Activated T-cell treated with anti-CD3 and anti-CD28 coated beads for 48 hours (primary cell): ENCODE results near the gene FFAR1.

Source experiments
- DNase-seq: peaks from one replicate; pipeline ENCODE4 v3.0.0-alpha.2; 2020; ENCODE audit warnings: low read depth

FFAR1 gene

DNA sequence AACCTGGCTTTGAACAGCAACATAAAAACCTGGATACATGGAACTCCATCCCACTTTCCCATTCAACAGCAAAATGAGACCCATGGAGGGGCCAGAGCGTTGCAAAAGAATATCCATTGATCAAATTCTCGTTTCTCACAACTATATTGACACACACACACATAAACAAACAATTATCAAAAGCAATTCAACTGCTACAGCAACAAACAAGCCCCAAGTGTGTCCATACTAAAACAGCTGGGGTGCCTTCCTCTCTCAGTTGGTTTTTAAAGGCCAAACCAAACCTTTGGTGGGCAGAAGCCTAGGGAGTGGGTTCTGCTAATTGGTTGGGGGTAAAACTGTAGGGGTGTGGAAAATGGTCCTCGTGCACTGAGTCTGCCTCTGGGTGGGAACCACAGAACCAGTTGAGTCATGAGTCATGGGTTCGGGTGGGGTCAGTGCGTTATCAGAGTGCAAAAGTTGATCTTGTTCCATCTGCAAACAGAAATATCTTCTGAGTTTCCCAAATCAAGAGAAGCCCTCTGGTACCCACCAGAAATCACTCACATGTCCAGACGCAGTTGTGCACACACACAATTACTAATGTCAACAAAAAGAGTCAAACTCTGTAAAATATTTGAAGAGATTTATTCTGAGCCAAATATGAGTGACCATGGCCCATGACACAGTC, 41.6 kb downstream of the FFAR1 start:
- DNase-seq = no peak

DNA sequence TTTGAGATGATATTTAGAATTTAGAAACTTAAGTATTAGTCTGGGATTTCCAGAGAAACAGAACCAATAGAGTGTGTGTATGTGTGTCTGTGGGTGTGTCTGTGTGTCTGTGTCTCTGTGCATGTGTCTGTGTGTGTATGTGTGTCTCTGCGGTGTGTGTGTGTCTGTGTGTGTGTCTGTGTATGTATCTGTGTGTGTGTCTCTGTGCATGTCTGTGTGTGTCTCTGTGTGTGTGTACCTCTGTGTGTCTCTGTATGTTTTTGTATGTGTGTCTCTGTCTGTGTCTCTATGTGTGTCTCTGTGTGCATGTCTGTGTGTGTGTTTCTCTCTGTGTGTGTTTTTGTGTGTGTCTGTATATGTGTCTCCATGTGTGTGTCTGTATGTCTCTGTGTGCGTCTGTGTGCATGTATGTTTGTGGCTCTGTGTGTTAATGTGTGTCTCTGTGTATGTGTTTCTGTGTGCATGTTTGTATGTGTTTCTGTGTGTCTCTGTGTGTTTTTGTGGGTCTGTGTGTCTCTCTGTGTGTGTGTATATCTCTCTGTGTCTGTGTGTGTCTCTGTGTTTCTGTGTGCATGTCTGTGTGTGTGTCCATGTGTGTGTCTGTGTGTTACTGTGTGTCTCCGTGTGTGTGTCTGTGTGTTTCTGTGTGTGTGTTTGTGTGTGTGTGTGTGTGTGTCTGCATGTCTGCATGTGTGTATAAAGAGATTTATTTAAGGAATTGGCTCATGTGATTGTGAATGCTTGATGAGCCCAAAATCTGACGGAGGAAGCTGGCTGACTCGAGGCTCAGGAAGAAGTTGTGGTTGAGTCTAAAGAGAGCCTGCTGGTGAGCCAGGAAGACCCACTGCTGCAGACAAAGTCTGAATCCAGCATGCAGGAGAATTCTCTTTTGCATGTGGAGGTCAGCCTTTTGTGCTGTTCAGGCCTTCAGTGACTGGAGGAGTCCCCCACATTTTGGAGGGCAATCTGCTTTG, 45.3 kb downstream of the FFAR1 start:
- no peak for DNase-seq

DNA sequence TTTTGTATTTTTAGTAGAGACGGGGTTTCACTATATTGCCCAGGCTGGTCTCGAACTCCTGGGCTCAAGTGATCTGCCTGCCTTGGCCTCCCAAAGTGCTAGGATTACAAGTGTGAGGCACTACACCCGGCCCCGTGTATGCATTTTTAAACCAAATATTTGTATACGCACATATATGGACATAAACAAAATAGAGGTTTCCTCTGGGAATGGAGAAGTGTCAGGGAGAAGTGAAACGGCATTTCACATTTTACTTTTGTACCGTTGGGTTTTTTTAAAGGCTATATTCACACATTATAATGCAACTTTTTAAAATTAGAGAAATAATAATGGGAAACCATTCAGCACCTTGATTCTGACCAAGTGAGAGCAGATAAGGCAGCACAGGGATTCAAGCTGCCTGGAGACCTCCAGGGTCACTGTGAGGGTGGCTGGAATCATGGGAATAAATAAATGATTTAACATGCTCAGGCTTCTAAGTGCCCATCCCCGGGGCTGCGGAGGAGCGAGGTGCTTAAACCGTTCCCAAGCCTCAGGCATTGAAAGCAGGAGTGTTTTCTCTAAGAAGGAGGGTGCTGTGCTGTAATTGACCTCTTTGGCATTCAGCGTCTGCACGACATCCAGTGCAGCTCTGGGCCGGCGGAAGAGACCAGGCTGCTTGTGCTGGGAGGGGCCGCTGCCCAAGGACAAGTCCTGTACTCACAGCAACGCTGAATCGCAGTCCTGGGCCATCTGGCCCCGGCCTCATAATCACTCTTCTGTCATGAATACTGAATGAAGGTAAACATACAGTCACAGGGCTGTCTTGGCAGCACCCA, 47.9 kb downstream of the FFAR1 start:
- DNase-seq = no peak

DNA sequence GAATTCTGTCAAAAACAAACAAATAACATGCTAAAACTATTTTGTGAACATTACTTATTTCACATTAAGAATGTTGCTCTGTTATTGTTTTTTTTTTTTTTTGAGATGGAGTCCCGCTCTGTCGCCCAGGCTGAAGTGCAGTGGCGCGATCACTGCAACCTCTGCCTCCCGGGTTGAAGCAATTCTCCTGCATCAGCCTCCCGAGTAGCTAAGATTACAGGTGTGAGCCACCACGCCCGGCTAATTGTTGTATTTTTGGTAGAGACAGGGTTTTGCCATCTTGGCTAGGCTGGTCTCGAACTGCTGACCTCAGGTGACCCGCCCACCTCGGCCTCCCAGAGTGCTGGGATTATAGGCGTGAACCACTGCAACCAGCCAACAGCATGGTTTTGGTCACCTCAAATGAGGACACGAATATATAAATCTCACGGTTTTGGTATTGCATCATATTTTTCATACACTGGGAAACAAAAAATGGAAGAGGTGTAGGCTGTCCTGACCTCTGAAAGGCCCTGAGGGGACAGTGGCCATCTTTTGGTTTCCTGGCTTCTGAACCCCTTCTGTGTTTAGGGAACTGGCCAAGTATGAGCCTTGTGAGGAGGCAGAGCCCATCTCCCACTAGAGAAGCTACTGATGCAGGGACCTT, 48.7 kb downstream of the FFAR1 start:
- no peak for DNase-seq

DNA sequence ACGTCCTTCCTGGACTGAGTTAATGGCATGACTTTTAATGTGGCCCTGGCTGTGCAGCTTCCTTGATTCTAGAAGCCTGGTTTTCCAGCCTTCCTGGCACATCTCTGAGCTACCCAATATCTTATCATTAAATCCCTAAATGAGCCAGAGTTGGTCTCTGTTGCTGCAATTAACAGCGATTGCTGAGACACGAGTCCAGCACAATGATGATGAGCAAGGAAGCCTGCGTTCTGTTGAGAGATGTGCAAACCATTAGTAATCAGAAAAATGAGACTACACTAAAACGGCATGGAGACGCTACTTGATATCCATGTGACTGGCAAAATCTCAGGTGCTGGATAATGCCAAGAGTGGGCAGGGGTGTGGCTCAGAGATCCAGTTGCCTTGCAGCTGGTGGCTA, 49.4 kb downstream of the FFAR1 start:
- no peak for DNase-seq
